HG03354 (cell line): ENCODE data around the gene RFX2.

Source experiments
- ATAC-seq: cut with Tn5 transposase; IDR thresholded peaks from one replicate; pipeline ENCODE4 v1.9.1; 2021; ENCODE audit warnings: mild to moderate bottlenecking; ENCODE audit not compliant: unreplicated experiment, poor library complexity, severe bottlenecking

RFX2 gene

GRCh38 chr19:6063576-6064335 lies 46.5 kb downstream of the RFX2 start:
- no peak for ATAC-seq

GRCh38 chr19:6062961-6063575 lies 47.2 kb downstream of the RFX2 start:
- ATAC-seq, result no peak

GRCh38 chr19:6062274-6062673 lies 48.0 kb downstream of the RFX2 start:
- no peak for ATAC-seq

- ATAC-seq, result no peak
Observed at GRCh38 chr19:6061376-6062130, 48.7 kb downstream of the RFX2 start.

- ATAC-seq, result no peak
Observed at GRCh38 chr19:6060600-6061375, 49.5 kb downstream of the RFX2 start.

- no peak for ATAC-seq
Observed at GRCh38 chr19:6059988-6060599, 50.2 kb downstream of the RFX2 start.

- no peak for ATAC-seq
Observed at GRCh38 chr19:6059396-6059947, 50.8 kb downstream of the RFX2 start.

- ATAC-seq, result no peak
Observed at GRCh38 chr19:6058518-6059201, 51.6 kb downstream of the RFX2 start.

GRCh38 chr19:6057651-6058517 lies 52.4 kb downstream of the RFX2 start:
- no peak for ATAC-seq

- no peak for ATAC-seq
Observed at GRCh38 chr19:6056801-6057650, 53.3 kb downstream of the RFX2 start.

- no peak for ATAC-seq
Observed at GRCh38 chr19:6056282-6056741, 54.0 kb downstream of the RFX2 start.

GRCh38 chr19:6055013-6055795 lies 55.1 kb downstream of the RFX2 start:
- no peak for ATAC-seq

- ATAC-seq, result no peak
Observed at GRCh38 chr19:6048793-6049405, 61.4 kb downstream of the RFX2 start.

GRCh38 chr19:6048348-6048747 lies 62.0 kb downstream of the RFX2 start:
- ATAC-seq, result no peak

- no peak for ATAC-seq
Observed at GRCh38 chr19:6047741-6048251, 62.5 kb downstream of the RFX2 start.

- ATAC-seq, result no peak
Observed at GRCh38 chr19:6047256-6047655, 63.0 kb downstream of the RFX2 start.
